ENCODE measurements around the gene OR8G5.

DNA sequence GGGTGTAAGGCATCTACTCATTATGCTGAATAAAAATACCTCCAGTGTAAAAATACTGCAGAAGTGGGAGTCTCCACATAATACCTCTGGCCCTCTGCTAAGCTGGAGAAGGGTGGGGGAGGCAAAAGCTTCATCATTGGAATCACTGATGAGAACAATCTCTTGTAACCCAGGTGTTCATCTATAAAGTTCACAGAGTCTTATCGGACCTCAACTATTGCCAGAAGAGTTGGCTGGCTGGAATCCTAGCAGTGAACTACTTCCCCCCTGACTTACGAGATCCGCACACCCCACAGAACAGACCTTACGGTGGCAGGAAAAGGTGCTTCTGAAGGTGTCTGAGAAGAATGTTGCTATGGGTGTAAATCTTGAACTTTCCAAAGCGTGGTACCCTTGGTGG, 55.1 kb downstream of the OR8G5 start:
- TF ChIP-seq, protein P1, sequence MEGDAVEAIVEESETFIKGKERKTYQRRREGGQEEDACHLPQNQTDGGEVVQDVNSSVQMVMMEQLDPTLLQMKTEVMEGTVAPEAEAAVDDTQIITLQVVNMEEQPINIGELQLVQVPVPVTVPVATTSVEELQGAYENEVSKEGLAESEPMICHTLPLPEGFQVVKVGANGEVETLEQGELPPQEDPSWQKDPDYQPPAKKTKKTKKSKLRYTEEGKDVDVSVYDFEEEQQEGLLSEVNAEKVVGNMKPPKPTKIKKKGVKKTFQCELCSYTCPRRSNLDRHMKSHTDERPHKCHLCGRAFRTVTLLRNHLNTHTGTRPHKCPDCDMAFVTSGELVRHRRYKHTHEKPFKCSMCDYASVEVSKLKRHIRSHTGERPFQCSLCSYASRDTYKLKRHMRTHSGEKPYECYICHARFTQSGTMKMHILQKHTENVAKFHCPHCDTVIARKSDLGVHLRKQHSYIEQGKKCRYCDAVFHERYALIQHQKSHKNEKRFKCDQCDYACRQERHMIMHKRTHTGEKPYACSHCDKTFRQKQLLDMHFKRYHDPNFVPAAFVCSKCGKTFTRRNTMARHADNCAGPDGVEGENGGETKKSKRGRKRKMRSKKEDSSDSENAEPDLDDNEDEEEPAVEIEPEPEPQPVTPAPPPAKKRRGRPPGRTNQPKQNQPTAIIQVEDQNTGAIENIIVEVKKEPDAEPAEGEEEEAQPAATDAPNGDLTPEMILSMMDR (IDR thresholded peaks at IDR 0.05; ENCODE audit: low read depth, low read length, missing input control), result no peak
- TF ChIP-seq, protein P2, sequence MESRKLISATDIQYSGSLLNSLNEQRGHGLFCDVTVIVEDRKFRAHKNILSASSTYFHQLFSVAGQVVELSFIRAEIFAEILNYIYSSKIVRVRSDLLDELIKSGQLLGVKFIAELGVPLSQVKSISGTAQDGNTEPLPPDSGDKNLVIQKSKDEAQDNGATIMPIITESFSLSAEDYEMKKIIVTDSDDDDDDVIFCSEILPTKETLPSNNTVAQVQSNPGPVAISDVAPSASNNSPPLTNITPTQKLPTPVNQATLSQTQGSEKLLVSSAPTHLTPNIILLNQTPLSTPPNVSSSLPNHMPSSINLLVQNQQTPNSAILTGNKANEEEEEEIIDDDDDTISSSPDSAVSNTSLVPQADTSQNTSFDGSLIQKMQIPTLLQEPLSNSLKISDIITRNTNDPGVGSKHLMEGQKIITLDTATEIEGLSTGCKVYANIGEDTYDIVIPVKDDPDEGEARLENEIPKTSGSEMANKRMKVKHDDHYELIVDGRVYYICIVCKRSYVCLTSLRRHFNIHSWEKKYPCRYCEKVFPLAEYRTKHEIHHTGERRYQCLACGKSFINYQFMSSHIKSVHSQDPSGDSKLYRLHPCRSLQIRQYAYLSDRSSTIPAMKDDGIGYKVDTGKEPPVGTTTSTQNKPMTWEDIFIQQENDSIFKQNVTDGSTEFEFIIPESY (IDR thresholded peaks at IDR 0.05), result no peak
- TF ChIP-seq, protein P3, sequence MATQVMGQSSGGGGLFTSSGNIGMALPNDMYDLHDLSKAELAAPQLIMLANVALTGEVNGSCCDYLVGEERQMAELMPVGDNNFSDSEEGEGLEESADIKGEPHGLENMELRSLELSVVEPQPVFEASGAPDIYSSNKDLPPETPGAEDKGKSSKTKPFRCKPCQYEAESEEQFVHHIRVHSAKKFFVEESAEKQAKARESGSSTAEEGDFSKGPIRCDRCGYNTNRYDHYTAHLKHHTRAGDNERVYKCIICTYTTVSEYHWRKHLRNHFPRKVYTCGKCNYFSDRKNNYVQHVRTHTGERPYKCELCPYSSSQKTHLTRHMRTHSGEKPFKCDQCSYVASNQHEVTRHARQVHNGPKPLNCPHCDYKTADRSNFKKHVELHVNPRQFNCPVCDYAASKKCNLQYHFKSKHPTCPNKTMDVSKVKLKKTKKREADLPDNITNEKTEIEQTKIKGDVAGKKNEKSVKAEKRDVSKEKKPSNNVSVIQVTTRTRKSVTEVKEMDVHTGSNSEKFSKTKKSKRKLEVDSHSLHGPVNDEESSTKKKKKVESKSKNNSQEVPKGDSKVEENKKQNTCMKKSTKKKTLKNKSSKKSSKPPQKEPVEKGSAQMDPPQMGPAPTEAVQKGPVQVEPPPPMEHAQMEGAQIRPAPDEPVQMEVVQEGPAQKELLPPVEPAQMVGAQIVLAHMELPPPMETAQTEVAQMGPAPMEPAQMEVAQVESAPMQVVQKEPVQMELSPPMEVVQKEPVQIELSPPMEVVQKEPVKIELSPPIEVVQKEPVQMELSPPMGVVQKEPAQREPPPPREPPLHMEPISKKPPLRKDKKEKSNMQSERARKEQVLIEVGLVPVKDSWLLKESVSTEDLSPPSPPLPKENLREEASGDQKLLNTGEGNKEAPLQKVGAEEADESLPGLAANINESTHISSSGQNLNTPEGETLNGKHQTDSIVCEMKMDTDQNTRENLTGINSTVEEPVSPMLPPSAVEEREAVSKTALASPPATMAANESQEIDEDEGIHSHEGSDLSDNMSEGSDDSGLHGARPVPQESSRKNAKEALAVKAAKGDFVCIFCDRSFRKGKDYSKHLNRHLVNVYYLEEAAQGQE (IDR thresholded peaks at IDR 0.05), result no peak
- TF ChIP-seq TAF1 (conservative IDR thresholded peaks at IDR 0.05), result no peak
